H9 (cell line): ENCODE measurements around the gene CTCF. TPM values are rescaled to one million over a fixed set of nuclear protein-coding genes. Genes with fewer than 3 reads are reported as not detected.
"Not testable (repeated sequence)": the region's sequence is repeated elsewhere in the genome, so short reads cannot be mapped to it uniquely, and the experiment has no call there.

Source experiments
- DNase-seq: peaks from one replicate; pipeline ENCODE4 v3.0.0-alpha.2; 2017
- H2AFZ ChIP-seq: one replicate; pipeline ENCODE4 v1.6.1; 2013; ENCODE audit warnings: mild to moderate bottlenecking, low read length, control low read depth, moderate library complexity
- H2AK5ac ChIP-seq: 2 replicates; pipeline ENCODE4 v1.6.1; 2013; ENCODE audit warnings: low read length, control low read depth, mixed read lengths; ENCODE audit not compliant: insufficient read length
- H2BK120ac ChIP-seq: one replicate; pipeline ENCODE4 v1.6.1; 2013; ENCODE audit warnings: low read depth, mild to moderate bottlenecking, low read length, control low read depth, inconsistent platforms; ENCODE audit not compliant: poor library complexity, severe bottlenecking
- H2BK12ac ChIP-seq: 2 replicates; pipeline ENCODE4 v1.6.1; 2013; ENCODE audit warnings: low read length, control low read depth, mixed read lengths, low read depth; ENCODE audit not compliant: insufficient read length
- H2BK15ac ChIP-seq: 2 replicates; pipeline ENCODE4 v1.6.1; 2013; ENCODE audit warnings: low read depth, low read length, control low read depth
- H2BK20ac ChIP-seq: one replicate; pipeline ENCODE4 v1.6.1; 2013; ENCODE audit warnings: low read depth, mild to moderate bottlenecking, low read length, control low read depth, inconsistent platforms; ENCODE audit not compliant: poor library complexity, severe bottlenecking
- H2BK5ac ChIP-seq: 2 replicates; pipeline ENCODE4 v1.6.1; 2013; ENCODE audit warnings: low read length, control low read depth, mixed read lengths; ENCODE audit not compliant: insufficient read length
- H3K14ac ChIP-seq: 2 replicates; pipeline ENCODE4 v1.6.1; 2013; ENCODE audit warnings: low read length, control low read depth; ENCODE audit not compliant: insufficient read depth
- H3K18ac ChIP-seq: 2 replicates; pipeline ENCODE4 v1.6.1; 2013; ENCODE audit warnings: low read depth, mild to moderate bottlenecking, mixed read lengths, low read length, control low read depth; ENCODE audit not compliant: insufficient read length
- H3K23ac ChIP-seq: 2 replicates; pipeline ENCODE4 v1.6.1; 2013; ENCODE audit warnings: low read length, control low read depth, mixed read lengths, low read depth; ENCODE audit not compliant: insufficient read length
- H3K23me2 ChIP-seq: 2 replicates; pipeline ENCODE4 v1.6.1; 2013; ENCODE audit warnings: low read depth, mild to moderate bottlenecking, mixed read lengths, low read length, control low read depth; ENCODE audit not compliant: insufficient read length, poor library complexity, severe bottlenecking
- H3K27ac ChIP-seq: 2 replicates; pipeline ENCODE4 v1.5.1; 2013; ENCODE audit warnings: low read length, control low read depth, mixed read lengths, low read depth; ENCODE audit not compliant: insufficient read length
- H3K27me3 ChIP-seq: 2 replicates; pipeline ENCODE4 v1.6.1; 2013; ENCODE audit warnings: low read length, control low read depth, inconsistent platforms; ENCODE audit not compliant: insufficient read depth
- H3K4ac ChIP-seq: 2 replicates; pipeline ENCODE4 v1.6.1; 2013; ENCODE audit warnings: low read depth, mild to moderate bottlenecking, control low read depth, inconsistent platforms, low read length, moderate library complexity
- H3K4me1 ChIP-seq: 2 replicates; pipeline ENCODE4 v1.6.1; 2013; ENCODE audit warnings: low read length, control low read depth, inconsistent platforms; ENCODE audit not compliant: insufficient read depth
- H3K4me2 ChIP-seq: 2 replicates; pipeline ENCODE4 v1.6.1; 2013; ENCODE audit warnings: low read length, control low read depth, mixed read lengths; ENCODE audit not compliant: insufficient read length, insufficient read depth
- H3K56ac ChIP-seq: 2 replicates; pipeline ENCODE4 v1.6.1; 2013; ENCODE audit warnings: low read depth, mild to moderate bottlenecking, mixed read lengths, low read length, control low read depth; ENCODE audit not compliant: insufficient read length
- H3K79me1 ChIP-seq: 2 replicates; pipeline ENCODE4 v1.6.1; 2013; ENCODE audit warnings: low read depth, mild to moderate bottlenecking, moderate library complexity, low read length, control low read depth, inconsistent platforms; ENCODE audit not compliant: insufficient read depth, poor library complexity, severe bottlenecking
- H3K79me2 ChIP-seq: 2 replicates; pipeline ENCODE4 v1.6.1; 2013; ENCODE audit warnings: low read length, control low read depth, inconsistent platforms; ENCODE audit not compliant: insufficient read depth
- H3K9ac ChIP-seq: 2 replicates; pipeline ENCODE4 v1.6.1; 2013; ENCODE audit warnings: low read length, control low read depth, mixed read lengths; ENCODE audit not compliant: insufficient read length; ENCODE audit errors: extremely low read depth
- H3K9me3 ChIP-seq: one replicate; pipeline ENCODE4 v1.6.1; 2013; ENCODE audit warnings: low read depth, low read length, inconsistent platforms; ENCODE audit not compliant: control insufficient read depth
- H3T11ph ChIP-seq: one replicate; pipeline ENCODE4 v1.6.1; 2013; ENCODE audit warnings: mild to moderate bottlenecking, low read length, control low read depth, inconsistent platforms
- H4K20me1 ChIP-seq: one replicate; pipeline ENCODE4 v1.6.1; 2013; ENCODE audit not compliant: control insufficient read depth, insufficient read length, insufficient read depth
- H4K5ac ChIP-seq: 2 replicates; pipeline ENCODE4 v1.6.1; 2013; ENCODE audit warnings: low read depth, mild to moderate bottlenecking, mixed read lengths, low read length, control low read depth; ENCODE audit not compliant: insufficient read length
- H4K8ac ChIP-seq: replicated peaks from 2 replicates; pipeline ENCODE4 v1.6.1; 2013; ENCODE audit warnings: low read length, control low read depth, mixed read lengths, low read depth; ENCODE audit not compliant: insufficient read length
- H4K91ac ChIP-seq: 2 replicates; pipeline ENCODE4 v1.6.1; 2013; ENCODE audit warnings: low read depth, mild to moderate bottlenecking, moderate library complexity, mixed read lengths, low read length, control low read depth; ENCODE audit not compliant: insufficient read length
- H3K27ac Mint-ChIP-seq, 3 experiments: 2 replicates in 2 of 3; 3 replicates in 1 of 3; pipeline ENCODE4 v1.8.0; 2020 to 2021; ENCODE audit warnings: mixed read lengths in 3 of 3, mild to moderate bottlenecking in 1 of 3, moderate library complexity in 1 of 3
- H3K27me3 Mint-ChIP-seq: 2 replicates; pipeline ENCODE4 v1.8.0; 2021; ENCODE audit warnings: low read depth, mild to moderate bottlenecking, moderate library complexity, mixed read lengths
- H3K36me3 Mint-ChIP-seq, 3 experiments: 2 replicates in 2 of 3; 3 replicates in 1 of 3; pipeline ENCODE4 v1.8.0; 2020 to 2021; ENCODE audit warnings: low read depth in 3 of 3, mixed read lengths in 3 of 3; ENCODE audit not compliant: insufficient read depth in 1 of 3
- H3K4me1 Mint-ChIP-seq, 2 experiments: 2 replicates each; pipeline ENCODE4 v1.8.0; 2020; ENCODE audit warnings: mixed read lengths in 2 of 2
- H3K4me3 Mint-ChIP-seq, 2 experiments: 2 replicates in 1 of 2; 3 replicates in 1 of 2; pipeline ENCODE4 v1.8.0; 2020 to 2021; ENCODE audit warnings: mild to moderate bottlenecking in 2 of 2, mixed read lengths in 2 of 2, moderate library complexity in 1 of 2
- H3K9me3 Mint-ChIP-seq, 2 experiments: 2 replicates in 1 of 2; 3 replicates in 1 of 2; pipeline ENCODE4 v1.8.0; 2020; ENCODE audit warnings: mild to moderate bottlenecking in 2 of 2, mixed read lengths in 2 of 2, moderate library complexity in 1 of 2
- WGBS: extraction: QIAGEN DNeasy Blood & Tissue Kit; methylation state at CpG from one replicate; pipeline ENCODE4 v1.1.7; 2013; ENCODE audit warnings: missing lambda C conversion rate, low lambda C conversion rate, mixed read lengths; ENCODE audit not compliant: insufficient read length; ENCODE audit errors: extremely low coverage; 5-methylcytosine and 5-hydroxymethylcytosine counted together
- total RNA-seq: library from RNA; stranded (reverse); gene quantifications from 2 replicates; pipeline ENCODE4 v1.2.1, GENCODE V29; 2021
- TF ChIP-seq, protein P1 (sequence below): fragments of 200-600 bp; sonication (generic); conservative IDR thresholded peaks from 3 replicates; pipeline ENCODE4 v1.8.0; 2021; ENCODE audit warnings: antibody characterized with exemption, mild to moderate bottlenecking

Gene CTCF
- total RNA-seq, 1 experiment from 2014 or later, result 87.3 TPM

GRCh38 chr16:67533024-67533560, 29.2 kb upstream of the CTCF start:
- Histone ChIP-seq H3K4me2 (no peak overlapping the region), H3K4ac (no peak overlapping the region), H3K27ac (no peak overlapping the region), H4K8ac (no peak overlapping the region), H3T11ph (no peak overlapping the region), H3K23ac (no peak overlapping the region), H3K9ac (no peak overlapping the region), H3K27me3 (peaks cover 66% of the 10 kb centered on the region; the same call in 1 of the 2 replicates), H3K18ac (no peak overlapping the region), H2BK15ac (no peak overlapping the region), H2BK20ac (no peak overlapping the region), H2AK5ac (no peak overlapping the region), H2BK12ac (no peak overlapping the region), H3K79me2 (no peaks in the 10 kb centered on the region), H3K9me3 (no peaks in the 10 kb centered on the region), H4K91ac (no peak overlapping the region), H3K79me1 (no peaks in the 10 kb centered on the region), H2BK120ac (no peak overlapping the region), H3K14ac (no peak overlapping the region), H2AFZ (no peak overlapping the region), H3K4me1 (peaks cover 2% of the 10 kb centered on the region; the same call in 1 of the 2 replicates), H3K23me2 (peaks cover 26% of the 10 kb centered on the region), H4K5ac (no peak overlapping the region), H3K56ac (no peak overlapping the region), H4K20me1 (peaks cover 4% of the 10 kb centered on the region), H2BK5ac (no peak overlapping the region)
- no CpG with 5 or more reads among the region's 9 CpGs for WGBS
- H3K9me3 Mint-ChIP-seq, result peaks cover 0 to 4% of the 10 kb centered on the region in 2 experiments; a peak in 1 of 5 replicates
- H3K4me3 Mint-ChIP-seq, result no peak overlapping the region
- H3K27ac Mint-ChIP-seq, result no peak overlapping the region; a peak in 1 of 7 replicates
- peaks cover 87% of the 10 kb centered on the region for H3K27me3 Mint-ChIP-seq
- no peaks in the 10 kb centered on the region for H3K36me3 Mint-ChIP-seq
- H3K4me1 Mint-ChIP-seq, result peaks cover 10 to 20% of the 10 kb centered on the region in 2 experiments
- DNase-seq, result no peak
- TF ChIP-seq, protein P1, sequence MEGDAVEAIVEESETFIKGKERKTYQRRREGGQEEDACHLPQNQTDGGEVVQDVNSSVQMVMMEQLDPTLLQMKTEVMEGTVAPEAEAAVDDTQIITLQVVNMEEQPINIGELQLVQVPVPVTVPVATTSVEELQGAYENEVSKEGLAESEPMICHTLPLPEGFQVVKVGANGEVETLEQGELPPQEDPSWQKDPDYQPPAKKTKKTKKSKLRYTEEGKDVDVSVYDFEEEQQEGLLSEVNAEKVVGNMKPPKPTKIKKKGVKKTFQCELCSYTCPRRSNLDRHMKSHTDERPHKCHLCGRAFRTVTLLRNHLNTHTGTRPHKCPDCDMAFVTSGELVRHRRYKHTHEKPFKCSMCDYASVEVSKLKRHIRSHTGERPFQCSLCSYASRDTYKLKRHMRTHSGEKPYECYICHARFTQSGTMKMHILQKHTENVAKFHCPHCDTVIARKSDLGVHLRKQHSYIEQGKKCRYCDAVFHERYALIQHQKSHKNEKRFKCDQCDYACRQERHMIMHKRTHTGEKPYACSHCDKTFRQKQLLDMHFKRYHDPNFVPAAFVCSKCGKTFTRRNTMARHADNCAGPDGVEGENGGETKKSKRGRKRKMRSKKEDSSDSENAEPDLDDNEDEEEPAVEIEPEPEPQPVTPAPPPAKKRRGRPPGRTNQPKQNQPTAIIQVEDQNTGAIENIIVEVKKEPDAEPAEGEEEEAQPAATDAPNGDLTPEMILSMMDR, result no peak

- H4K8ac ChIP-seq, H4K5ac ChIP-seq, H3K9ac ChIP-seq, H2BK12ac ChIP-seq, H3K27ac ChIP-seq, H3T11ph ChIP-seq, H3K27ac Mint-ChIP-seq, H3K18ac ChIP-seq, H3K14ac ChIP-seq, H2BK5ac ChIP-seq, H4K20me1 ChIP-seq, H3K36me3 Mint-ChIP-seq, H2BK20ac ChIP-seq, H4K91ac ChIP-seq, H2AK5ac ChIP-seq, H3K9me3 ChIP-seq, H3K4me2 ChIP-seq, H3K4ac ChIP-seq, H3K9me3 Mint-ChIP-seq, H3K23ac ChIP-seq, H3K56ac ChIP-seq, H2BK120ac ChIP-seq, H2BK15ac ChIP-seq, H3K79me2 ChIP-seq, DNase-seq, H3K4me3 Mint-ChIP-seq, H3K4me1 ChIP-seq, H3K79me1 ChIP-seq, H2AFZ ChIP-seq: not testable (repeated sequence)
- Histone ChIP-seq H3K23me2 (peaks cover 23% of the 10 kb centered on the region), H3K27me3 (peaks cover 70% of the 10 kb centered on the region; the same call in 1 of the 2 replicates)
- Mint-ChIP-seq H3K4me1 (peaks cover 14 to 25% of the 10 kb centered on the region in 2 experiments), H3K27me3 (peaks cover 93% of the 10 kb centered on the region)
- WGBS, result no CpG with 5 or more reads among the region's 6 CpGs
Measured at GRCh38 chr16:67533987-67534386, 28.3 kb upstream of the CTCF start.
